Measurements from ENCODE around the gene RFX5. TPM values are rescaled to one million over a fixed set of nuclear protein-coding genes. Genes with fewer than 3 reads are reported as not detected.

RFX5 gene
- total and polyA plus RNA-seq, 9 of the 15 experiments (the other 6 are each of a cell fraction or from before 2014, with no cell fraction given) = 3.8 to 48.2 (median 32.2) TPM

DNA sequence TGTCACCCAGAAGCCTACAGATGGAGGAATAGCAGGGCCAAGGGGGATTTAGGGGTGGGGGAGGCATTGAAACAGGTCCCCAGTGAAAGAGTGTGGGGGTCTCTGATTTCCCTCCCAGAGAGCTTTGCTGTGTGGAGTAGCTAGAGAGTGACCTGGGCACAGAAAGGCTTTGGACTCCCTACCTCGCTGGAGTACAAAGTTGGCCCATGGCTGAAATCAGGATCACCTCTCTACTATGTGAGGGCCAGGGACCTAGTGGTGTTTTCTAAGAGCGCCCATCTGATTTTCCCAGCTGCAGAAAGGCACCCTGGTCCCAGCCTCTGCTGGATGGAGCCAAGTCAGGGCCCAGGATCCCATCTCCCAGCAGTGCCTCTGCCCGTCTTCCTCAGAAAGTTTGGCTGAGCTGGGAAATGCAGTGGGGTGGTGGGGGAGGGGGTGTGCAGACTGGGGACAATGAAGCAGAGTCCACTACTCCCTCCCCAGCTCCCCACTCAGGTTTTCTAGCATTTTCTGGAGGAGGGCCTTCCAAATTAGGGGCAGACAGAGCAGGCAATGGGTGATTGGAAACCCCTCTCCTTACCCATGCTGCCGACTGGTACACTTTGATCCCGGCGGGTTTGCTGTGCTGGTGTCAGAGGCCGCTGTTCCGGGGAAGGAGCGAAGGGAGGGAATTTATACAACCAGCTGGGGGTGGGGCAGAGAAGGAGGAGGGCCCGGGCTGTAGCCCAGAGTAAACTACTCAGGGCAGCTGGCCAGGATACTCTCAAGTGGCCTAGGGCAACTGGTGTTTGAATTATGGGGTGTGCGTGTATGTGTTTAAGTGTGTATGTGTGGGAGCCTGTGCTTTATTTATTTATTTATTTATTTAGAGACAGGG lies 25.2 kb upstream of the RFX5 start, which contains the start of gene SELENBP1 (continued):
- TF ChIP-seq ZNF318 (IDR thresholded peaks at IDR 0.05; ENCODE audit: borderline replicate concordance in 1 of 2, low read depth in 1 of 2) = no peak
- TF ChIP-seq MTA3 (IDR thresholded peaks at IDR 0.05; ENCODE audit: borderline replicate concordance) = peak; percentile 77
- TF ChIP-seq MYC (IDR thresholded peaks at IDR 0.05; ENCODE audit: low read depth, low read length) = no peak
- TF ChIP-seq MYC (CRISPR knock-in tag; IDR thresholded peaks at IDR 0.05; ENCODE audit: borderline replicate concordance, low read depth) = no peak
- TF ChIP-seq GATAD2B (IDR thresholded peaks at IDR 0.05; ENCODE audit: borderline replicate concordance) = no peak
- TF ChIP-seq, protein P1, sequence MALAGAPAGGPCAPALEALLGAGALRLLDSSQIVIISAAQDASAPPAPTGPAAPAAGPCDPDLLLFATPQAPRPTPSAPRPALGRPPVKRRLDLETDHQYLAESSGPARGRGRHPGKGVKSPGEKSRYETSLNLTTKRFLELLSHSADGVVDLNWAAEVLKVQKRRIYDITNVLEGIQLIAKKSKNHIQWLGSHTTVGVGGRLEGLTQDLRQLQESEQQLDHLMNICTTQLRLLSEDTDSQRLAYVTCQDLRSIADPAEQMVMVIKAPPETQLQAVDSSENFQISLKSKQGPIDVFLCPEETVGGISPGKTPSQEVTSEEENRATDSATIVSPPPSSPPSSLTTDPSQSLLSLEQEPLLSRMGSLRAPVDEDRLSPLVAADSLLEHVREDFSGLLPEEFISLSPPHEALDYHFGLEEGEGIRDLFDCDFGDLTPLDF (CRISPR knock-in tag; IDR thresholded peaks at IDR 0.05) = no peak
- TF ChIP-seq ZSCAN29 (IDR thresholded peaks at IDR 0.05) = no peak
- no peak for TF ChIP-seq NCOA4 (IDR thresholded peaks at IDR 0.05; ENCODE audit: partially characterized antibody)
- TF ChIP-seq TSC22D4 (tag; IDR thresholded peaks at IDR 0.05) = no peak
- TF ChIP-seq, protein P2, sequence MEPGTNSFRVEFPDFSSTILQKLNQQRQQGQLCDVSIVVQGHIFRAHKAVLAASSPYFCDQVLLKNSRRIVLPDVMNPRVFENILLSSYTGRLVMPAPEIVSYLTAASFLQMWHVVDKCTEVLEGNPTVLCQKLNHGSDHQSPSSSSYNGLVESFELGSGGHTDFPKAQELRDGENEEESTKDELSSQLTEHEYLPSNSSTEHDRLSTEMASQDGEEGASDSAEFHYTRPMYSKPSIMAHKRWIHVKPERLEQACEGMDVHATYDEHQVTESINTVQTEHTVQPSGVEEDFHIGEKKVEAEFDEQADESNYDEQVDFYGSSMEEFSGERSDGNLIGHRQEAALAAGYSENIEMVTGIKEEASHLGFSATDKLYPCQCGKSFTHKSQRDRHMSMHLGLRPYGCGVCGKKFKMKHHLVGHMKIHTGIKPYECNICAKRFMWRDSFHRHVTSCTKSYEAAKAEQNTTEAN (CRISPR knock-in tag; IDR thresholded peaks at IDR 0.05) = no peak
- no peak for TF ChIP-seq NFRKB (IDR thresholded peaks at IDR 0.05; ENCODE audit: low read depth)
- peak; percentile 84 for TF ChIP-seq VEZF1 (CRISPR knock-in tag; IDR thresholded peaks at IDR 0.05)
- no peak for TF ChIP-seq SIN3B (IDR thresholded peaks at IDR 0.05; ENCODE audit: low read depth)
- TF ChIP-seq BRCA1 (IDR thresholded peaks at IDR 0.05) = no peak
- no peak for TF ChIP-seq BRCA1 (CRISPR knock-in tag; IDR thresholded peaks at IDR 0.05)
- no peak for TF ChIP-seq CHD1 (IDR thresholded peaks at IDR 0.05; ENCODE audit: low read length)

Data from K562 (cell line).